ENCODE measurements around the gene GANC.

The GANC gene

GRCh38 chr15:42282926-42283325 lies 9.9 kb downstream of the GANC start:
- no peak for DNase-seq
- Histone ChIP-seq H3K4me3 (ENCODE audit: low read length) (no peak overlapping the region), H3K27me3 (replicated peaks; ENCODE audit: insufficient read depth, low read length) (no peaks in the 10 kb centered on the region), H3K9me3 (replicated peaks; ENCODE audit: insufficient read depth, low read length) (no peaks in the 10 kb centered on the region), H3K36me3 (replicated peaks; ENCODE audit: insufficient read depth, low read length) (no peaks in the 10 kb centered on the region), H3K79me2 (ENCODE audit: low read length) (no peaks in the 10 kb centered on the region), H2AFZ (ENCODE audit: low read length) (no peak overlapping the region), H3K9me2 (replicated peaks; ENCODE audit: insufficient read depth, low read length) (no peaks in the 10 kb centered on the region), H3K27ac (ENCODE audit: low read length) (no peak overlapping the region), H3K9ac (ENCODE audit: low read length) (no peak overlapping the region), H3K4me2 (ENCODE audit: low read depth, low read length) (no peak overlapping the region), H3F3A (ENCODE audit: insufficient read depth, low read length) (no peaks in the 10 kb centered on the region), H4K20me1 (ENCODE audit: insufficient read depth, low read length) (no peaks in the 10 kb centered on the region), H3K4me1 (ENCODE audit: low read length) (no peaks in the 10 kb centered on the region)
- no peak for TF ChIP-seq EZH2phosphoT487 (IDR thresholded peaks at IDR 0.05; ENCODE audit: low read length)
- no peak for TF ChIP-seq CTCF (IDR thresholded peaks at IDR 0.05; ENCODE audit: low read length)

GRCh38 chr15:42283671-42284070 lies 10.7 kb downstream of the GANC start:
- Histone ChIP-seq H4K20me1 (ENCODE audit: insufficient read depth, low read length) (no peaks in the 10 kb centered on the region), H3K4me3 (ENCODE audit: low read length) (no peak overlapping the region), H3F3A (ENCODE audit: insufficient read depth, low read length) (no peaks in the 10 kb centered on the region), H3K27ac (ENCODE audit: low read length) (no peak overlapping the region), H3K36me3 (replicated peaks; ENCODE audit: insufficient read depth, low read length) (no peaks in the 10 kb centered on the region), H3K9me3 (replicated peaks; ENCODE audit: insufficient read depth, low read length) (no peaks in the 10 kb centered on the region), H3K4me1 (ENCODE audit: low read length) (no peaks in the 10 kb centered on the region), H3K27me3 (replicated peaks; ENCODE audit: insufficient read depth, low read length) (no peaks in the 10 kb centered on the region), H2AFZ (ENCODE audit: low read length) (no peak overlapping the region), H3K9ac (ENCODE audit: low read length) (no peak overlapping the region), H3K4me2 (ENCODE audit: low read depth, low read length) (no peak overlapping the region), H3K79me2 (ENCODE audit: low read length) (no peaks in the 10 kb centered on the region), H3K9me2 (replicated peaks; ENCODE audit: insufficient read depth, low read length) (no peaks in the 10 kb centered on the region)
- DNase-seq: no peak
- TF ChIP-seq EZH2 (optimal IDR thresholded peaks at IDR 0.05; ENCODE audit: low read depth, low read length) (no peak), CTCF (IDR thresholded peaks at IDR 0.05; ENCODE audit: low read length) (no peak)

GRCh38 chr15:42284551-42284950 lies 11.6 kb downstream of the GANC start:
- no peak for DNase-seq
- Histone ChIP-seq H3K4me3 (ENCODE audit: low read length) (no peak overlapping the region), H3K9ac (ENCODE audit: low read length) (no peak overlapping the region), H3K4me2 (ENCODE audit: low read depth, low read length) (no peak overlapping the region), H3K79me2 (ENCODE audit: low read length) (no peaks in the 10 kb centered on the region), H3K36me3 (replicated peaks; ENCODE audit: insufficient read depth, low read length) (no peaks in the 10 kb centered on the region), H3K27me3 (replicated peaks; ENCODE audit: insufficient read depth, low read length) (no peaks in the 10 kb centered on the region), H3K4me1 (ENCODE audit: low read length) (no peaks in the 10 kb centered on the region), H3K9me2 (replicated peaks; ENCODE audit: insufficient read depth, low read length) (no peaks in the 10 kb centered on the region), H3K27ac (ENCODE audit: low read length) (no peak overlapping the region), H2AFZ (ENCODE audit: low read length) (no peak overlapping the region), H3F3A (ENCODE audit: insufficient read depth, low read length) (no peaks in the 10 kb centered on the region), H4K20me1 (ENCODE audit: insufficient read depth, low read length) (no peaks in the 10 kb centered on the region), H3K9me3 (replicated peaks; ENCODE audit: insufficient read depth, low read length) (no peaks in the 10 kb centered on the region)
- TF ChIP-seq CTCF (IDR thresholded peaks at IDR 0.05; ENCODE audit: low read length) (no peak), EZH2 (optimal IDR thresholded peaks at IDR 0.05; ENCODE audit: low read depth, low read length) (no peak), EZH2phosphoT487 (IDR thresholded peaks at IDR 0.05; ENCODE audit: low read length) (no peak)

GRCh38 chr15:42285034-42285433 lies 12.0 kb downstream of the GANC start:
- no peak overlapping the region for H3K4me2 ChIP-seq (ENCODE audit: low read depth, low read length)
- H3K4me3 ChIP-seq (ENCODE audit: low read length): no peak overlapping the region
- DNase-seq: no peak
- H3K27me3 ChIP-seq (replicated peaks; ENCODE audit: insufficient read depth, low read length): no peaks in the 10 kb centered on the region
- no peaks in the 10 kb centered on the region for H3K9me2 ChIP-seq (replicated peaks; ENCODE audit: insufficient read depth, low read length)
- H3K4me1 ChIP-seq (ENCODE audit: low read length): no peaks in the 10 kb centered on the region
- no peaks in the 10 kb centered on the region for H3F3A ChIP-seq (ENCODE audit: insufficient read depth, low read length)
- no peaks in the 10 kb centered on the region for H4K20me1 ChIP-seq (ENCODE audit: insufficient read depth, low read length)
- no peak overlapping the region for H3K9ac ChIP-seq (ENCODE audit: low read length)
- no peaks in the 10 kb centered on the region for H3K79me2 ChIP-seq (ENCODE audit: low read length)
- no peaks in the 10 kb centered on the region for H3K36me3 ChIP-seq (replicated peaks; ENCODE audit: insufficient read depth, low read length)
- H2AFZ ChIP-seq (ENCODE audit: low read length): no peak overlapping the region
- H3K9me3 ChIP-seq (replicated peaks; ENCODE audit: insufficient read depth, low read length): no peaks in the 10 kb centered on the region
- TF ChIP-seq EZH2phosphoT487 (IDR thresholded peaks at IDR 0.05; ENCODE audit: low read length): no peak
- no peak for TF ChIP-seq CTCF (IDR thresholded peaks at IDR 0.05; ENCODE audit: low read length)
- no peak for TF ChIP-seq EZH2 (optimal IDR thresholded peaks at IDR 0.05; ENCODE audit: low read depth, low read length)
- H3K27ac ChIP-seq (ENCODE audit: low read length): no peak overlapping the region

Data from MM.1S (cell line).